Measurements from ENCODE around the gene ZSWIM1. TPM values are rescaled to one million over a fixed set of nuclear protein-coding genes. Genes with fewer than 3 reads are reported as not detected.

ZSWIM1 gene
- total and polyA plus RNA-seq, 3 donors from 2014 or later: 11.4 to 24.5 (median 24.0) TPM

GRCh38 chr20:45896641-45897161 is 15.7 kb downstream of the ZSWIM1 start:
- Histone ChIP-seq H3K4me3 (no peak overlapping the region), H3K36me3 (ENCODE audit: low read depth, missing control alignments) (no peaks in the 10 kb centered on the region), H3K4me1 (peaks cover 5% of the 10 kb centered on the region), H3K27ac (no peak overlapping the region), H3K9me3 (no peaks in the 10 kb centered on the region), H3K27me3 (no peaks in the 10 kb centered on the region)
- TF ChIP-seq POLR2A (IDR thresholded peaks at IDR 0.05): no peak
- no peak for TF ChIP-seq CTCF (IDR thresholded peaks at IDR 0.05)
- intact Hi-C loops (cut with DNase I; ENCODE audit: low total_unique reads): loop anchor here (10.0 kb wide), 1 partner anchor 58 kb away; no protein-coding TSS in a partner anchor
- WGBS, 2 donors: 95 to 96% methylated on average over 11 to 14 of the region's 14 CpGs
- no peak for DNase-seq

DNA sequence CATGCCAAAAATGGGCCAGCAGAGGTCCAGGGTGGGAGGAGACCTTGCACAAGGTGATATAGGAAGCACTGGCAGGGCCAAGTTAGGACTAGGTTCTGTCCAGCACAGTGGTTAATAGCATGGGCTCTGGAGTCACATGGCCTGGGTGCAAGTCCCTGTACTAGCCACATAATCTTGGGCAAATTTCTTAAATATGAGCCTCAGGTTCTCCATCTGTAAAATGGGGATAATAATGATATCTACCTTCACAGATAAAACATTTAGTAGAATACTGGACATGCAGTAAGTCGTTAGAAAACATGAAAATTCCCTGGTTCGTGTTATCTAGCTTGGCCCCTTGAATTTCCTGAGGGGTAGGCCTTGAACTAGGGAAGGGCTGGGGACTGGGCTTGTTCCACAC is 16.3 kb downstream of the ZSWIM1 start:
- Histone ChIP-seq H3K27me3 (no peaks in the 10 kb centered on the region), H3K27ac (no peak overlapping the region), H3K36me3 (ENCODE audit: low read depth, missing control alignments) (no peaks in the 10 kb centered on the region), H3K4me1 (no peaks in the 10 kb centered on the region), H3K4me3 (no peak overlapping the region), H3K9me3 (no peaks in the 10 kb centered on the region)
- TF ChIP-seq POLR2A (IDR thresholded peaks at IDR 0.05) (no peak), CTCF (IDR thresholded peaks at IDR 0.05) (no peak)
- DNase-seq: no peak
- WGBS, 2 donors: 78 to 80% methylated on average over 2 of the region's 2 CpGs
- intact Hi-C loops (cut with DNase I; ENCODE audit: low total_unique reads): loop anchor here (10.0 kb wide), 1 partner anchor 58 kb away; no protein-coding TSS in a partner anchor

DNA sequence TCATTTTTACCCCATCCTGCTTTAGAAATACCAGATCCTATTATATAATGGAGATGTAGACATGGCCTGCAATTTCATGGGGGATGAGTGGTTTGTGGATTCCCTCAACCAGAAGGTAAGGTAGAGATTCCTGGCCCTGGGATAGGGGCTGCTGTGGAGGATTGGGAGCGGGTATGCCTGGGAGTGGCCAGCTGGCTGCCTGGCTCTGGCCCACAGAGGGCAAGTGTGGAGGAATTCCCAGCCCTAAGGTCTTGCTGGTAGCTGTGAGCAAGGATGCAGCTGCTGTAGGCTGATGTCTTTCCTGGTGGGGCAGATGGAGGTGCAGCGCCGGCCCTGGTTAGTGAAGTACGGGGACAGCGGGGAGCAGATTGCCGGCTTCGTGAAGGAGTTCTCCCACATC is 16.7 kb downstream of the ZSWIM1 start:
- Histone ChIP-seq H3K36me3 (ENCODE audit: low read depth, missing control alignments) (no peaks in the 10 kb centered on the region), H3K4me3 (no peak overlapping the region), H3K4me1 (no peaks in the 10 kb centered on the region), H3K27me3 (no peaks in the 10 kb centered on the region), H3K27ac (no peak overlapping the region), H3K9me3 (no peaks in the 10 kb centered on the region)
- DNase-seq: no peak
- 79 to 88% methylated on average over 7 of the region's 7 CpGs for WGBS, 2 donors
- no peak for TF ChIP-seq POLR2A (IDR thresholded peaks at IDR 0.05)
- TF ChIP-seq CTCF (IDR thresholded peaks at IDR 0.05): no peak
- intact Hi-C loops (cut with DNase I; ENCODE audit: low total_unique reads): loop anchor here (10.0 kb wide), 1 partner anchor 57 kb away; no protein-coding TSS in a partner anchor

DNA sequence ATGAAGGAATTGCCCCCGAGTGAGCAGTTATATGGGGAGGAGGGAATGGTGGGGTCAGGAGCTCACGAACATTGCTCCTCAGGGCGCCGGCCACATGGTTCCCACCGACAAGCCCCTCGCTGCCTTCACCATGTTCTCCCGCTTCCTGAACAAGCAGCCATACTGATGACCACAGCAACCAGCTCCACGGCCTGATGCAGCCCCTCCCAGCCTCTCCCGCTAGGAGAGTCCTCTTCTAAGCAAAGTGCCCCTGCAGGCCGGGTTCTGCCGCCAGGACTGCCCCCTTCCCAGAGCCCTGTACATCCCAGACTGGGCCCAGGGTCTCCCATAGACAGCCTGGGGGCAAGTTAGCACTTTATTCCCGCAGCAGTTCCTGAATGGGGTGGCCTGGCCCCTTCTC is 17.3 kb downstream of the ZSWIM1 start:
- Histone ChIP-seq H3K4me1 (no peaks in the 10 kb centered on the region), H3K9me3 (no peaks in the 10 kb centered on the region), H3K27ac (no peak overlapping the region), H3K36me3 (ENCODE audit: low read depth, missing control alignments) (no peaks in the 10 kb centered on the region), H3K27me3 (no peaks in the 10 kb centered on the region), H3K4me3 (no peak overlapping the region)
- 79% methylated on average over 12 of the region's 12 CpGs for WGBS, 2 donors
- TF ChIP-seq POLR2A (IDR thresholded peaks at IDR 0.05) (no peak), CTCF (IDR thresholded peaks at IDR 0.05) (no peak)
- intact Hi-C loops (cut with DNase I; ENCODE audit: low total_unique reads): loop anchor here (10.0 kb wide), 1 partner anchor 57 kb away; no protein-coding TSS in a partner anchor
- no peak for DNase-seq

Measured in testis (tissue), 3 donors.